Neural progenitor cell (in vitro differentiated cells): Measurements from ENCODE around the gene HECTD4. TPM values are rescaled to one million over a fixed set of nuclear protein-coding genes. Genes with fewer than 3 reads are reported as not detected.
A peak's percentile ranks its signal among the peaks of the same experiment; 100 is the strongest.
"Not testable (repeated sequence)": the region's sequence is repeated elsewhere in the genome, so short reads cannot be mapped to it uniquely, and the experiment has no call there.

Experiments
- DNase-seq: peaks from one replicate; pipeline ENCODE4 v3.0.0-alpha.2; 2016; ENCODE audit warnings: low spot score
- H2AFZ ChIP-seq: fragments of 200-600 bp; sonication (generic); replicated peaks from 2 replicates; pipeline ENCODE4 v1.6.1; 2016; ENCODE audit warnings: antibody characterized with exemption
- H3F3A ChIP-seq: fragments of 200-600 bp; sonication (generic); 2 replicates; pipeline ENCODE4 v1.6.1; 2016; ENCODE audit warnings: antibody characterized with exemption, low read depth
- H3K27ac ChIP-seq: fragments of 200-600 bp; sonication (generic); 2 replicates; pipeline ENCODE4 v1.5.1; 2016; ENCODE audit warnings: mild to moderate bottlenecking
- H3K27me3 ChIP-seq: fragments of 200-600 bp; sonication (generic); 2 replicates; pipeline ENCODE4 v1.6.1; 2016; ENCODE audit warnings: mild to moderate bottlenecking, moderate library complexity
- H3K36me3 ChIP-seq: fragments of 200-600 bp; sonication (generic); 2 replicates; pipeline ENCODE4 v1.5.1; 2016
- H3K4me1 ChIP-seq: fragments of 200-600 bp; sonication (generic); 2 replicates; pipeline ENCODE4 v1.6.1; 2016; ENCODE audit warnings: mixed run types
- H3K4me2 ChIP-seq: fragments of 200-600 bp; sonication (generic); 2 replicates; pipeline ENCODE4 v1.6.1; 2016
- H3K4me3 ChIP-seq: fragments of 200-600 bp; sonication (generic); 2 replicates; pipeline ENCODE4 v1.5.1; 2016
- H3K79me2 ChIP-seq: fragments of 200-600 bp; sonication (generic); 2 replicates; pipeline ENCODE4 v1.6.1; 2016; ENCODE audit warnings: low read depth
- H3K9ac ChIP-seq: fragments of 200-600 bp; sonication (generic); 2 replicates; pipeline ENCODE4 v1.6.1; 2016
- H3K9me3 ChIP-seq: fragments of 200-600 bp; sonication (generic); 2 replicates; pipeline ENCODE4 v1.5.1; 2016; ENCODE audit warnings: low read depth
- H4K20me1 ChIP-seq: fragments of 200-600 bp; sonication (generic); 2 replicates; pipeline ENCODE4 v1.6.1; 2016; ENCODE audit warnings: low read depth
- H3K27ac Mint-ChIP-seq: 3 replicates; pipeline ENCODE4 v1.8.0; 2021; ENCODE audit warnings: mixed read lengths
- H3K27me3 Mint-ChIP-seq: 2 replicates; pipeline ENCODE4 v1.8.0; 2022; ENCODE audit warnings: low read depth, mild to moderate bottlenecking, inconsistent platforms, moderate library complexity, mixed read lengths; ENCODE audit not compliant: insufficient read depth
- H3K36me3 Mint-ChIP-seq: 3 replicates; pipeline ENCODE4 v1.8.0; 2021; ENCODE audit warnings: mixed read lengths
- H3K4me1 Mint-ChIP-seq: 3 replicates; pipeline ENCODE4 v1.8.0; 2021; ENCODE audit warnings: mixed read lengths
- H3K4me3 Mint-ChIP-seq: 3 replicates; pipeline ENCODE4 v1.8.0; 2021; ENCODE audit warnings: mild to moderate bottlenecking, moderate library complexity, mixed read lengths
- H3K9me3 Mint-ChIP-seq: 3 replicates; pipeline ENCODE4 v1.8.0; 2020; ENCODE audit warnings: mixed read lengths
- CTCF ChIP-seq: fragments of 200-600 bp; sonication (generic); IDR thresholded peaks from 2 replicates; pipeline ENCODE4 v1.5.1; 2017; ENCODE audit warnings: antibody characterized with exemption, mild to moderate bottlenecking
- EZH2 ChIP-seq: fragments of 200-600 bp; sonication (generic); IDR thresholded peaks from 2 replicates; pipeline ENCODE4 v1.6.1; 2017; ENCODE audit warnings: antibody characterized with exemption, mild to moderate bottlenecking, moderate library complexity
- EZH2phosphoT487 ChIP-seq: fragments of 200-600 bp; sonication (generic); IDR thresholded peaks from 2 replicates; pipeline ENCODE4 v1.6.1; 2017; ENCODE audit warnings: antibody characterized with exemption
- total RNA-seq: library from RNA; depleted of rRNA; stranded (reverse); fragments of >200 nt; gene quantifications from 2 replicates; pipeline ENCODE4 v1.2.3, GENCODE V29; 2015; ENCODE audit warnings: low replicate concordance

The HECTD4 gene
- total RNA-seq, 1 donor from 2014 or later = 11.0 TPM

GRCh38 chr12:112256780-112257179 is 125.5 kb downstream of the HECTD4 start:
- Mint-ChIP-seq H3K4me1 (no peaks in the 10 kb centered on the region), H3K4me3 (no peak overlapping the region), H3K27me3 (no peaks in the 10 kb centered on the region), H3K27ac (no peak overlapping the region), H3K9me3 (no peaks in the 10 kb centered on the region), H3K36me3 (peaks cover 18% of the 10 kb centered on the region)
- Histone ChIP-seq H3K27me3 (no peaks in the 10 kb centered on the region), H3K4me2 (no peak overlapping the region), H4K20me1 (no peaks in the 10 kb centered on the region), H3F3A (no peaks in the 10 kb centered on the region), H3K36me3 (peaks cover 22% of the 10 kb centered on the region), H2AFZ (no peak overlapping the region), H3K4me3 (no peak overlapping the region), H3K9ac (no peak overlapping the region), H3K79me2 (no peaks in the 10 kb centered on the region), H3K27ac (no peak overlapping the region), H3K9me3 (no peaks in the 10 kb centered on the region), H3K4me1 (no peaks in the 10 kb centered on the region)
- no peak for DNase-seq
- TF ChIP-seq EZH2phosphoT487 = no peak
- no peak for TF ChIP-seq CTCF
- no peak for TF ChIP-seq EZH2

DNA sequence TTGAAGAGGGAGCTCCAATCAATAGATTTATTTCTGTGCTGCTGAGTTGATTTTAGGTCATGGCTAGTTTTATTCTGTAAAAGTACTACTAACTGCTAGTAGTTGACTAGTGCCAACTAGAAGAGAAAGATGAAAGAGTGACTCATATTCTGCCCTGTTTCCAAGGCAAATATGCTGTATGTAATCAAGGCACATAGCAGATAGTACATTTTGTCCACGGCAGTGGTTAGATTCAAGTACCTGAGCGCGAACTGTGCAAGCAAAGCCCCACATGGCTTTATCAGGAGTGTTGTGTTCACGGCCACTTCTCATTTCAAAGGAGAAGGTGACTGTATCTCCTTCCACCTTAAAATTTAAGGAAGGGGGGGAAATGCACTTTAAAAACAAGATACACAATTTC is 130.0 kb downstream of the HECTD4 start:
- H3K4me3 ChIP-seq = no peak overlapping the region
- no peak for TF ChIP-seq CTCF
- no peak for TF ChIP-seq EZH2
- TF ChIP-seq EZH2phosphoT487 = no peak
- no peak overlapping the region for H3K27ac Mint-ChIP-seq
- no peaks in the 10 kb centered on the region for H3K4me1 Mint-ChIP-seq
- H3K9ac ChIP-seq = no peak overlapping the region
- H3K9me3 ChIP-seq = no peaks in the 10 kb centered on the region
- H3K36me3 Mint-ChIP-seq = peaks cover 18% of the 10 kb centered on the region
- no peak overlapping the region for H3K4me2 ChIP-seq
- no peaks in the 10 kb centered on the region for H3K79me2 ChIP-seq
- no peak overlapping the region for H3K4me3 Mint-ChIP-seq
- no peaks in the 10 kb centered on the region for H3K27me3 Mint-ChIP-seq
- no peak overlapping the region for H2AFZ ChIP-seq
- peaks cover 25% of the 10 kb centered on the region for H3K36me3 ChIP-seq
- no peak for DNase-seq
- H3K9me3 Mint-ChIP-seq = no peaks in the 10 kb centered on the region
- no peaks in the 10 kb centered on the region for H3F3A ChIP-seq
- H3K27ac ChIP-seq = no peak overlapping the region
- no peaks in the 10 kb centered on the region for H3K27me3 ChIP-seq
- no peaks in the 10 kb centered on the region for H3K4me1 ChIP-seq
- no peaks in the 10 kb centered on the region for H4K20me1 ChIP-seq

GRCh38 chr12:112244902-112245301 is 137.3 kb downstream of the HECTD4 start:
- H3K9ac ChIP-seq, H3K27me3 ChIP-seq, H3K4me2 ChIP-seq, H3K9me3 Mint-ChIP-seq, H3K4me1 Mint-ChIP-seq, H3K27ac Mint-ChIP-seq, H3K27me3 Mint-ChIP-seq, H3K4me1 ChIP-seq, H4K20me1 ChIP-seq, H3K27ac ChIP-seq, H3F3A ChIP-seq, H3K9me3 ChIP-seq, H3K79me2 ChIP-seq, DNase-seq, H2AFZ ChIP-seq, H3K4me3 ChIP-seq, H3K4me3 Mint-ChIP-seq: not testable (repeated sequence)
- H3K36me3 Mint-ChIP-seq = peaks cover 16% of the 10 kb centered on the region
- peaks cover 12% of the 10 kb centered on the region for H3K36me3 ChIP-seq

GRCh38 chr12:112243255-112244110 is 138.7 kb downstream of the HECTD4 start:
- no peaks in the 10 kb centered on the region for H3K27me3 Mint-ChIP-seq
- H3K27ac Mint-ChIP-seq = no peak overlapping the region
- H3K27ac ChIP-seq = no peak overlapping the region
- H2AFZ ChIP-seq = no peak overlapping the region
- no peak overlapping the region for H3K4me2 ChIP-seq
- H3K4me3 Mint-ChIP-seq = no peak overlapping the region
- H3K9me3 ChIP-seq = no peaks in the 10 kb centered on the region
- no peaks in the 10 kb centered on the region for H3K9me3 Mint-ChIP-seq
- H3K27me3 ChIP-seq = no peaks in the 10 kb centered on the region
- H3K4me1 Mint-ChIP-seq = no peaks in the 10 kb centered on the region
- peaks cover 4% of the 10 kb centered on the region for H3K4me1 ChIP-seq
- peak; percentile 3 for DNase-seq
- H3K9ac ChIP-seq = no peak overlapping the region
- no peaks in the 10 kb centered on the region for H4K20me1 ChIP-seq
- TF ChIP-seq CTCF = no peak
- TF ChIP-seq EZH2 = no peak
- no peak for TF ChIP-seq EZH2phosphoT487
- H3K4me3 ChIP-seq = no peak overlapping the region
- no peaks in the 10 kb centered on the region for H3K79me2 ChIP-seq
- H3K36me3 Mint-ChIP-seq = peaks cover 16% of the 10 kb centered on the region
- no peaks in the 10 kb centered on the region for H3F3A ChIP-seq
- H3K36me3 ChIP-seq = peaks cover 12% of the 10 kb centered on the region
